Measurements from ENCODE around the gene MT1M. TPM values are rescaled to one million over a fixed set of nuclear protein-coding genes. Genes with fewer than 3 reads are reported as not detected.
"Not testable (repeated sequence)": the region's sequence is repeated elsewhere in the genome, so short reads cannot be mapped to it uniquely, and the experiment has no call there.

Gene MT1M
- under 1 TPM in 2 of 4 donors, not detected in 2; 0.17 to 0.25 TPM for polyA plus RNA-seq (ENCODE audit: insufficient read length in 4 of 4)

DNA sequence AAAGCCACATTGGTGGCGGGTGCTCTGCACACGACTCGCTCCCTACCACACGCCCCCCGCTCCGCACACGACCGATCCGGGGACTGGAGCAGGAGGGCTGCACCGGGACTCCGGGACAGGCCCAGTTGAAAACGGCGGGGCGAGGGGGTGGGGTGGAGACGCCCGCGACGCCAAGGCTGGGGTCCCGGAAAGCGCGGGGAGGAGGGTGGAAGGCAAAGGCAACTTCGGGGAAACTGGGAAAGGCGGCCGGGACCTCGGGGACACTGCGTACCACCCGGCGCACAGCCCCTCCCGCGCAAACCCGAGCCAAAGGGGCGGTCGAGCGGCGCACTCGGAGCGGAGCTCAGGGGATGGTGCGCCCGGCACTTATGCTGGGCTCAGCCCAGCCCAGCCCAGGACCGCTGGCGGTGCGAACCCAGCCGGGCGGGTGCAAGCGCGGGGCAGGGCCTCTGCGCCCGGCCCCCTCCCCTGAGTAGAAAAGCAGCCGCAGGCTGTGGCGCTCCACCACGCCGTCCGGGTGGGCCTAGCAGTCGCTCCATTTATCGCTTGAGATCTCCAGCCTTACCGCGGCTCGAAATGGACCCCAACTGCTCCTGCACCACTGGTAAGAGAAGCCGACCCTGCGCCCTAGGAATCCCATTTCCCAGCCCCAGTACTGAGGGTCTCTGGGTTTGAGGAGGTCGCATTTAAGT is at the start of gene MT1M:
Gene MT1M, plus strand, starts transcription at position 504 of the 692 bp plus-strand sequence. Its CDS starts 73 bp downstream, at position 577.
- no peak for DNase-seq (ENCODE audit: low read depth in 4 of 4, low spot score in 3 of 4)

DNA sequence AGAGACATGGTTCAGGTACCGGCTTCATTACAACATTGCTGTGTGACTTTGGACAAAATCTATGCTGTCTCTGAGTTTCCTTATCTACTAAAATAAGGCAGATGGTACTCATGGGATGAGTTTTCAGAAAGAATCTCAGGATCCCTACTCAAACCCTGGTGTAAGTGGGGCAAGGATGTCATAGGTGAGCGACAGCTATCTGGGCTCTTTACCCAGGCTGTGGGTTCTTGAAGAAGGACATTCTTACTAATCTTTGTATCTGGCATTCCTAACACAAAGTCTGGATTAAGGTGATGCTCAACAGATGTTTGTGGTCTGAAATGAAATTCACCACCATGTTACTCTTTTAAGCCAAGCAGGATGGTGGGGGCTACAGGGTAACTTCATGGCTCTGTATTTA is 49.5 kb upstream of the MT1M start:
- not testable (repeated sequence) for DNase-seq (ENCODE audit: low read depth in 4 of 4, low spot score in 3 of 4)

GRCh38 chr16:56583351-56584168 is 48.9 kb upstream of the MT1M start:
- DNase-seq (ENCODE audit: low read depth in 4 of 4, low spot score in 3 of 4): no peak

DNA sequence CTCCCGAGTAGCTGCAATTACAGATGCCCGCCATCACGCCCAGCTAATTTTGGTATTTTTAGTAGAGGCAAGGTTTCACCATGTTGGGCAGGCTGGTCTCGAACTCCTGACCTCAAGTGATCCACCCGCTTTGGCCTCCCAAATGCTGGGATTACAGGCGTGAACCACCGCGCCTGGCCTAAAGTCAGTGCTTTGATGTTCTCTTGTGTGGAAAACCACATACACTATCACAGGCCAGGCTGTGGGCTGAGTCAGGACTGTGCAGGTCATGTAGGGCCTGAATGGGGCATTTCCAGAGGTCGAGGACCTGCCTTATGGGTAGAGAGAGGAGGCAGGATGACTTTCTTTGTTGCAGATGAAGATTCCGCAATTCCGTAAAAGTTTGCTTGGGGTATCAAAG is 48.2 kb upstream of the MT1M start:
- no peak for DNase-seq (ENCODE audit: low read depth in 4 of 4, low spot score in 3 of 4)

GRCh38 chr16:56588781-56589140 is 43.7 kb upstream of the MT1M start:
- no peak for DNase-seq (ENCODE audit: low read depth in 4 of 4, low spot score in 3 of 4)

DNA sequence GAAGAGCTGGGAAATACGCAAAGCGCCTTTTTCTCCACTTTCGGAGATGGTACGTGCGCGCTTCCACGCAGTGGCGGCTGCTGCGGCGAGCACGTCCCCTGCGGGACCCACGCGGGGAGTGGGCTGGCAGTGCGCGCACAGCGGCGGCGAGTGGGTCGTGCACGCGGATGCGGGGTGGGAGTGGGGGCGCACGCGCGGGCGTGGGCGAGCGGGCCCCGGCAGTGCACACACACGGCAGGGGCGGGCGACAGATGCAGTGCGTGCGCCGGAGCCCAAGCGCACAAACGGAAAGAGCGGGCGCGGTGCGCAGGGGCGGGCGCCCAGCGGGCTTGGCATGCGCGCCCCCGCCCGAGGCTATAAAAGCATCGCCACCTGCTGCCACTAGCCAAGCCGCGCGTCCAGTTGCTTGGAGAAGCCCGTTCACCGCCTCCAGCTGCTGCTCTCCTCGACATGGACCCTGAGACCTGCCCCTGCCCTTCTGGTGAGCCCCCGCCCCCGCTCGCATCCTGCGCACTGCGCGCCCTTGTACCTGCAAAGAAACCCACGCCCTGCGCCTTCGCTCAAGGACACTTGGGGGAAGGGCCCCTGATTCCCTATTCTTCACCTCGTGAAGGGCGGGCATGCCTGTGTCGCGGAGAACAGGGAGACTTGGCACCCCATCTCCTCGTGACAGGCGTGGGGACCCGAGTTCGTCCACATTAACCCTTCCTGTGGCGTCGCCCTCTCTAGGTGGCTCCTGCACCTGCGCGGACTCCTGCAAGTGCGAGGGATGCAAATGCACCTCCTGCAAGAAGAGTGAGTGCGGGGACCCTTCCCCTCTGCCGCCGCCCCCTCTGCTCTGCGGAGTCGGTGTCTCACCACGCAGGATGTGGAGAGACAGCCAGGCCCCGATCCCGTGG is 43.1 kb upstream of the MT1M start, which contains the start of gene MT3:
Gene MT3, plus strand, starts transcription at position 388 of the 899 bp plus-strand sequence. Its CDS starts 63 bp downstream, at position 451.
- no peak for DNase-seq (ENCODE audit: low read depth in 4 of 4, low spot score in 3 of 4)

- no peak for DNase-seq (ENCODE audit: low read depth in 4 of 4, low spot score in 3 of 4)
Observed at GRCh38 chr16:56591377-56592060, 40.9 kb upstream of the MT1M start.

GRCh38 chr16:56593573-56594291 is 38.7 kb upstream of the MT1M start:
- no peak for DNase-seq (ENCODE audit: low read depth in 4 of 4, low spot score in 3 of 4)

- no peak for DNase-seq (ENCODE audit: low read depth in 4 of 4, low spot score in 3 of 4)
Observed at GRCh38 chr16:56594292-56594619, 38.2 kb upstream of the MT1M start.

- no peak for DNase-seq (ENCODE audit: low read depth in 4 of 4, low spot score in 3 of 4)
Observed at GRCh38 chr16:56600398-56600999, 32.0 kb upstream of the MT1M start.

GRCh38 chr16:56601325-56601724 is 31.1 kb upstream of the MT1M start:
- DNase-seq (ENCODE audit: low read depth in 4 of 4, low spot score in 3 of 4): no peak

- DNase-seq (ENCODE audit: low read depth in 4 of 4, low spot score in 3 of 4): no peak
Observed at GRCh38 chr16:56603589-56603988, 28.9 kb upstream of the MT1M start.

DNA sequence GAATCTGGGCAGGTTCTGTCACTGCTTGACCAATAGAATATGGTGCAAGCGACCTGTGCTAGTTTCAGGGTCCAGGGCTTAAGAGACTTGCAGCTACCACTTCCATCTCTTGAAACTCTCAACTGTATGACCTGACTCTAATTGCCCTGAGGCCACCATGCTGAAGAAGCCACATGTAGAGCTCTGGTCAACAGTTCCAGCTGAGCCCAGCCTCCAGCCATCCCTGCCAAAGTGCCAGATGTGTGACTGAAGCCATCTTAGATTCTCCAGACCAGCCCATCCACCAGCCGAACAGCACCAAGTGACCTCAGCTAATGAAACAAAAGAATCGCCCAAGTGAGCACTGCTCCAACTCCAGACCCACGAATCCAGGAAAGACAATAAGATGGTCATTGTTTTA is 27.5 kb upstream of the MT1M start:
- no peak for DNase-seq (ENCODE audit: low read depth in 4 of 4, low spot score in 3 of 4)

DNA sequence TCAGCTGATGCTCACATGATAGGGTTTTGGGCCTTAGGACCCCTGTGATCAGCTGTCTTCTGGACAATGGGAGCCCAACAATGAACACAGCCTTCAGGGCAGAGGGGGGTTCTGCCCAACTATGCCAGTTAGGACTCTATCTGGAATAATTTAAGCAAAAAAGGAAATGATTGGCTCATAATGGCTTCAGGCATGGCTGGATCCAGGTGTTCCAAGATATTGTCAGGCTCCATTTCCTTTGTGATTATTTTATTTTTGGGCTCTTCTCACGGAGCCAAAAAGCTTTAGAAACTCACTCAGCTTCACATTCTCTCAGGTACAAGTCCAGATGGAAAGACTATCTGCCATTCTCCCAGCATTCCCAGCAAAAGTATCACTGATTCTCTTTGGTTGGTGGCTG is 27.0 kb upstream of the MT1M start:
- no peak for DNase-seq (ENCODE audit: low read depth in 4 of 4, low spot score in 3 of 4)

DNA sequence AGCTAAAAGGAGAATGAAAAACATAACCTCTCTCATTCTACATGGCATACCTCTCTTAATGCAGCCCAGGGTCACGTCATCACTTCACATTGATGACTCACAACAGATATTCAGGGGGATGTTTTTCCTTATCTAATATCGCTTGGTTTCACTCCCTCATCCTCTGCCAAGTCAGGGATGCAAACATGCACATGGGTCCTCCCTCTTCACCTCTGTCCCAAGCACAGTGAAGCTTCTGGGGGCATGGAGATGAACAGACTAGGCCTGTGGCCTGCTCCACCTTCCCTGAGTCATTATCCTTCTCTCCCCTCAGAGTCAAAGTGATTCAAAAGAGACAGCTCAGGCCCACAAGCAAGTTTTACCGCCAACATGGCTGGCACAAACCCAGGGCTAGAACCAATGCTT is 26.4 kb upstream of the MT1M start:
- no peak for DNase-seq (ENCODE audit: low read depth in 4 of 4, low spot score in 3 of 4)

GRCh38 chr16:56606476-56607108 is 25.9 kb upstream of the MT1M start:
- DNase-seq (ENCODE audit: low read depth in 4 of 4, low spot score in 3 of 4): no peak

DNA sequence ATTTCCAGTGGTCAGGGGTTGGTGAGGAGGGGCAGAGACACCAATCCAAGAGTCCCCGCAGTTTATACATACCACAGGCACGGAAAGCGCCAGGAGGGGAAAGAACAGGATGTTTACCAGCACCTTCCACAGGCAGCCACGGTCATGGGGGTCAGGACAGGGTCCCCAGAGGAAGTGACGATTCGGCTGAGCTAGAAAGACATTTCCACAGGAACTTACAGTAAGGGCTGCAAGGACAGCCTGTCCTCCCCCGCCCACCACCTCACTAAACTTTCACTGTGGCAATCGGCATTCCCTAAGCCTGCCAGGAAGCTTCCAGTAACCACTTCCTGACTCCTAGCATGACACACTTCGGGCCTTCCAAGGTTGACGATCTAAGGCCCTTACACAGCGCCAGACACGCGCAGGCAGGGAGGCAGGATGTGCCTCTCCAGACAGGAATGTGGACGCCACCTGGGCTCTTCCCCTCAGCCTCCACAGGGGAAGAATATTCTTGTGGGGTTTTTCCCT is 25.3 kb upstream of the MT1M start:
- DNase-seq (ENCODE audit: low read depth in 4 of 4, low spot score in 3 of 4): no peak

GRCh38 chr16:56607675-56608042 is 24.8 kb upstream of the MT1M start:
- no peak for DNase-seq (ENCODE audit: low read depth in 4 of 4, low spot score in 3 of 4)

All from right renal pelvis (tissue), 4 donors.